A673 (cell line): ENCODE data around the gene YKT6. TPM values are rescaled to one million over a fixed set of nuclear protein-coding genes. Genes with fewer than 3 reads are reported as not detected.
A peak's percentile ranks its signal among the peaks of the same experiment; 100 is the strongest.
"Not testable (repeated sequence)": the region's sequence is repeated elsewhere in the genome, so short reads cannot be mapped to it uniquely, and the experiment has no call there.

Experiments used
- BruUV-seq: library from RNA; stranded (reverse); fragments of 400-500 nt; replicated peaks from 2 replicates; lab custom pipeline; 2021; lab: Mats Ljungman, UMichigan
- CTCF ChIA-PET: fragments of 300-600 bp; sonication (Branson Sonifier 250); formaldehyde crosslinking; loops from one replicate; lab custom pipeline; 2022; ENCODE audit warnings: antibody characterized with exemption; lab: Charles Lee
- POLR2A ChIA-PET: fragments of 300-600 bp; sonication (Branson Sonifier 250); formaldehyde crosslinking; loops from one replicate; lab custom pipeline; 2022; ENCODE audit warnings: antibody characterized with exemption; ENCODE audit not compliant: low non-redundant PET; lab: Charles Lee
- DNase-seq: peaks from one replicate; pipeline ENCODE4 v3.0.0-alpha.2; 2015; ENCODE audit warnings: low spot score
- H3K27ac ChIP-seq: fragments of 200-600 bp; sonication (generic); 2 replicates; pipeline ENCODE4 v1.5.1; 2016; ENCODE audit warnings: mixed run types, low read depth, mild to moderate bottlenecking, mixed read lengths, antibody characterized with exemption, low read length; ENCODE audit not compliant: poor library complexity, severe bottlenecking
- H3K27me3 ChIP-seq: fragments of 200-600 bp; sonication (generic); replicated peaks from 2 replicates; pipeline ENCODE4 v1.6.1; 2017; ENCODE audit warnings: mixed run types, low read depth, mild to moderate bottlenecking, mixed read lengths, antibody characterized with exemption, low read length; ENCODE audit not compliant: insufficient read depth, poor library complexity
- H3K36me3 ChIP-seq: fragments of 200-600 bp; sonication (generic); 2 replicates; pipeline ENCODE4 v1.6.1; 2016; ENCODE audit warnings: mixed run types, mild to moderate bottlenecking, mixed read lengths, antibody characterized with exemption, low read length; ENCODE audit not compliant: insufficient read depth, poor library complexity, severe bottlenecking
- H3K4me1 ChIP-seq: fragments of 200-600 bp; sonication (generic); 2 replicates; pipeline ENCODE4 v1.6.1; 2017; ENCODE audit warnings: mixed run types, mild to moderate bottlenecking, mixed read lengths, antibody characterized with exemption, low read length; ENCODE audit not compliant: insufficient read depth, poor library complexity, severe bottlenecking
- H3K4me3 ChIP-seq: fragments of 200-600 bp; sonication (generic); 2 replicates; pipeline ENCODE4 v1.5.1; 2016; ENCODE audit warnings: low read depth, mixed run types, mild to moderate bottlenecking, mixed read lengths, low read length; ENCODE audit not compliant: poor library complexity, severe bottlenecking
- H3K9me3 ChIP-seq: fragments of 200-600 bp; sonication (generic); 2 replicates; pipeline ENCODE4 v1.6.1; 2016; ENCODE audit warnings: mixed run types, low read depth, mild to moderate bottlenecking, mixed read lengths, antibody characterized with exemption, low read length; ENCODE audit not compliant: poor library complexity, severe bottlenecking
- CTCF ChIP-seq: fragments of 300-800, 200-600 bp; sonication (generic); conservative IDR thresholded peaks from 2 replicates; pipeline ENCODE4 v1.5.1; 2017; ENCODE audit warnings: low read depth, mild to moderate bottlenecking, antibody characterized with exemption, low read length, moderate library complexity, mixed read lengths
- EZH2 ChIP-seq: fragments of 200-600 bp; sonication (generic); IDR thresholded peaks from 2 replicates; pipeline ENCODE4 v1.6.1; 2017; ENCODE audit warnings: borderline replicate concordance, low read depth, mild to moderate bottlenecking, mixed read lengths, antibody characterized with exemption, low read length; ENCODE audit not compliant: poor library complexity, severe bottlenecking
- intact Hi-C: fragments of 100-400 bp; cut with micrococcal nuclease; formaldehyde crosslinking; loops from one replicate; pipeline ENCODE4 v1.10.0; 2022; ENCODE audit not compliant: unreplicated experiment
- total RNA-seq: library from RNA; stranded (reverse); gene quantifications from 2 replicates; pipeline ENCODE4 v1.2.3, GENCODE V29; 2021

Gene YKT6
- total RNA-seq, 1 experiment from 2014 or later, result 140 TPM

- H3K27ac ChIP-seq, result no peak overlapping the region
- POLR2A ChIA-PET, result no interaction called here
- no peaks in the 10 kb centered on the region for H3K9me3 ChIP-seq
- H3K4me3 ChIP-seq, result no peak overlapping the region
- CTCF ChIA-PET, result no interaction called here
- BruUV-seq, result no TSS peak
- TF ChIP-seq CTCF (no peak), EZH2 (no peak)
- intact Hi-C loops, result loop anchor here (5.0 kb wide), 1 partner anchor 125 kb away; no protein-coding TSS in a partner anchor
- H3K4me1 ChIP-seq, result no peaks in the 10 kb centered on the region
- no peaks in the 10 kb centered on the region for H3K27me3 ChIP-seq
- no peak for DNase-seq
- no peaks in the 10 kb centered on the region for H3K36me3 ChIP-seq
Measured at GRCh38 chr7:44197474-44197873, 3.3 kb upstream of the YKT6 start.

GRCh38 chr7:44200163-44200562, 615 bp upstream of the YKT6 start:
- not testable (repeated sequence) for DNase-seq, H3K36me3 ChIP-seq, BruUV-seq, H3K4me3 ChIP-seq, H3K27ac ChIP-seq, H3K27me3 ChIP-seq, H3K9me3 ChIP-seq, H3K4me1 ChIP-seq
- CTCF ChIA-PET, result interaction anchor here (1.0 kb wide), 1 partner anchor 167 kb away, joined by 8 read pairs; no protein-coding TSS in a partner anchor
- POLR2A ChIA-PET, result interaction anchor here (0.6 kb wide), 1 partner anchor 406 kb away, joined by 3 read pairs; no protein-coding TSS in a partner anchor
- intact Hi-C loops, result loop anchor here (5.0 kb wide), 2 partner anchors 78 to 118 kb away; partner anchors contain the start of genes POLD2 and POLM

GRCh38 chr7:44201813-44202212, 1.0 kb downstream of the YKT6 start:
- no TSS peak for BruUV-seq
- DNase-seq, result no peak
- ChIA-PET CTCF (no interaction called here), POLR2A (no interaction called here)
- Histone ChIP-seq H3K27me3 (no peaks in the 10 kb centered on the region), H3K36me3 (peaks cover 24% of the 10 kb centered on the region), H3K27ac (peak overlapping the region; percentile 78), H3K4me3 (peak overlapping the region; percentile 96), H3K9me3 (no peaks in the 10 kb centered on the region), H3K4me1 (no peaks in the 10 kb centered on the region)
- intact Hi-C loops, result loop anchor here (5.0 kb wide), 2 partner anchors 80 to 120 kb away; partner anchors contain the start of genes POLD2 and POLM
- TF ChIP-seq EZH2, result no peak
- no peak for TF ChIP-seq CTCF

GRCh38 chr7:44206008-44206407, 5.2 kb downstream of the YKT6 start:
- intact Hi-C loops, result no loop called here
- Histone ChIP-seq H3K36me3 (peaks cover 58% of the 10 kb centered on the region), H3K4me1 (no peaks in the 10 kb centered on the region), H3K4me3 (no peak overlapping the region), H3K27me3 (no peaks in the 10 kb centered on the region), H3K9me3 (no peaks in the 10 kb centered on the region), H3K27ac (no peak overlapping the region)
- no peak for TF ChIP-seq EZH2
- no peak for TF ChIP-seq CTCF
- ChIA-PET CTCF (no interaction called here), POLR2A (no interaction called here)
- BruUV-seq, result no TSS peak
- no peak for DNase-seq
